HL-60 (cell line): ENCODE measurements around the gene POU2AF3.

ENCODE experiments used
- DNase-seq, 2 experiments: peaks; one replicate each; pipeline ENCODE4 v3.0.0-alpha.2; 2010 to 2020; ENCODE audit warnings: low read depth in 1 of 2, low spot score in 1 of 2
- H3K27ac ChIP-seq: fragments of 250-450 bp; sonication (Bioruptor Pico); replicated peaks from 2 replicates; pipeline ENCODE4 v1.5.1; 2020; ENCODE audit warnings: mild to moderate bottlenecking, moderate library complexity
- H3K27me3 ChIP-seq: fragments of 250-450 bp; sonication (Bioruptor Pico); 2 replicates; pipeline ENCODE4 v1.5.1; 2021; ENCODE audit warnings: mild to moderate bottlenecking, moderate library complexity; ENCODE audit not compliant: insufficient read depth, poor library complexity, severe bottlenecking
- H3K4me3 ChIP-seq: replicated peaks from 2 replicates; pipeline ENCODE4 v1.5.1; 2011; ENCODE audit warnings: mild to moderate bottlenecking, control low read depth, low read length; ENCODE audit not compliant: insufficient read depth
- GABPA ChIP-seq: IDR thresholded peaks from 2 replicates; pipeline ENCODE4 v1.6.1; 2012; ENCODE audit warnings: low read depth
- POLR2AphosphoS5 ChIP-seq: IDR thresholded peaks from 2 replicates; pipeline ENCODE4 v1.6.1; 2012; ENCODE audit warnings: low read depth
- REST ChIP-seq: IDR thresholded peaks from 2 replicates; pipeline ENCODE4 v1.6.1; 2012; ENCODE audit warnings: low read depth; ENCODE audit not compliant: insufficient replicate concordance
- SPI1 ChIP-seq: IDR thresholded peaks from 2 replicates; pipeline ENCODE4 v1.6.1; 2012; ENCODE audit warnings: low read depth, mild to moderate bottlenecking, borderline replicate concordance
- TF ChIP-seq, protein P1 (sequence below): IDR thresholded peaks from one replicate; pipeline ENCODE4 v1.5.1; 2011; ENCODE audit warnings: low read length, control low read depth, inconsistent platforms; ENCODE audit not compliant: insufficient read depth

The POU2AF3 gene

GRCh38 chr11:111347002-111347722, 48.8 kb downstream of the POU2AF3 start:
- TF ChIP-seq, protein P1, sequence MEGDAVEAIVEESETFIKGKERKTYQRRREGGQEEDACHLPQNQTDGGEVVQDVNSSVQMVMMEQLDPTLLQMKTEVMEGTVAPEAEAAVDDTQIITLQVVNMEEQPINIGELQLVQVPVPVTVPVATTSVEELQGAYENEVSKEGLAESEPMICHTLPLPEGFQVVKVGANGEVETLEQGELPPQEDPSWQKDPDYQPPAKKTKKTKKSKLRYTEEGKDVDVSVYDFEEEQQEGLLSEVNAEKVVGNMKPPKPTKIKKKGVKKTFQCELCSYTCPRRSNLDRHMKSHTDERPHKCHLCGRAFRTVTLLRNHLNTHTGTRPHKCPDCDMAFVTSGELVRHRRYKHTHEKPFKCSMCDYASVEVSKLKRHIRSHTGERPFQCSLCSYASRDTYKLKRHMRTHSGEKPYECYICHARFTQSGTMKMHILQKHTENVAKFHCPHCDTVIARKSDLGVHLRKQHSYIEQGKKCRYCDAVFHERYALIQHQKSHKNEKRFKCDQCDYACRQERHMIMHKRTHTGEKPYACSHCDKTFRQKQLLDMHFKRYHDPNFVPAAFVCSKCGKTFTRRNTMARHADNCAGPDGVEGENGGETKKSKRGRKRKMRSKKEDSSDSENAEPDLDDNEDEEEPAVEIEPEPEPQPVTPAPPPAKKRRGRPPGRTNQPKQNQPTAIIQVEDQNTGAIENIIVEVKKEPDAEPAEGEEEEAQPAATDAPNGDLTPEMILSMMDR, result no peak
- TF ChIP-seq GABPA, result no peak
- TF ChIP-seq REST, result no peak
- no peak for TF ChIP-seq POLR2AphosphoS5
- no peak for TF ChIP-seq SPI1

DNA sequence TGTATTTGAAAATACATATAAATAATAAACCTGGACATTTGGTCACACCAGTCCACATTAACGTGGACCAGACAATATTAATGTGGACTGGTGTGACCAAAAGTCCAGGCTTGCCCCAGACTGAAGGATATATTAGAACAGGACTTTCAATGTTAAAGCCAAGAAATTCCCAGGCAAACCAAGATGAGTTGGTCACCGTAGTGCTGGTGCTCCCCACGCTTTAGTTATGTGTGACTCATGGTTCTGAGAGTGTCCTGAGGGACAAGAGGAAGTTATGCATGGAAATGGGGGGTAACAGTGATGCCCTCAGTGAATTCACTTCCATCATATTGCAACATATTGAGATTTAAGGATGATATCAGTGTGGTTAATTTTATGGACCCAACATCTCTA, 49.4 kb downstream of the POU2AF3 start:
- no peak overlapping the region for H3K4me3 ChIP-seq
- TF ChIP-seq, protein P1, result no peak
- TF ChIP-seq GABPA (no peak), SPI1 (no peak), POLR2AphosphoS5 (no peak), REST (no peak)
- no peak overlapping the region for H3K27ac ChIP-seq
- H3K27me3 ChIP-seq, result no peaks in the 10 kb centered on the region
- no peak for DNase-seq

More at GRCh38 chr11:111347002-111347722, 48.8 kb downstream of the POU2AF3 start:
- DNase-seq, result no peak
- H3K27me3 ChIP-seq, result no peaks in the 10 kb centered on the region
- H3K4me3 ChIP-seq, result no peak overlapping the region
- H3K27ac ChIP-seq, result no peak overlapping the region

- DNase-seq, result no peak
These were observed 49.8 kb downstream of the POU2AF3 start for GRCh38 chr11:111348147-111348546.

More at GRCh38 chr11:111348147-111348546, 49.8 kb downstream of the POU2AF3 start:
- Histone ChIP-seq H3K27me3 (no peaks in the 10 kb centered on the region), H3K27ac (no peak overlapping the region), H3K4me3 (no peak overlapping the region)
- TF ChIP-seq SPI1 (no peak), POLR2AphosphoS5 (no peak), GABPA (no peak), REST (no peak)
- TF ChIP-seq, protein P1, result no peak
